HG03442 (cell line): Measurements from ENCODE around the gene CCDC33.

Experiments
- ATAC-seq: cut with Tn5 transposase; IDR thresholded peaks from one replicate; pipeline ENCODE4 v1.9.1; 2021; ENCODE audit warnings: mild to moderate bottlenecking, moderate library complexity; ENCODE audit not compliant: unreplicated experiment

The CCDC33 gene

DNA sequence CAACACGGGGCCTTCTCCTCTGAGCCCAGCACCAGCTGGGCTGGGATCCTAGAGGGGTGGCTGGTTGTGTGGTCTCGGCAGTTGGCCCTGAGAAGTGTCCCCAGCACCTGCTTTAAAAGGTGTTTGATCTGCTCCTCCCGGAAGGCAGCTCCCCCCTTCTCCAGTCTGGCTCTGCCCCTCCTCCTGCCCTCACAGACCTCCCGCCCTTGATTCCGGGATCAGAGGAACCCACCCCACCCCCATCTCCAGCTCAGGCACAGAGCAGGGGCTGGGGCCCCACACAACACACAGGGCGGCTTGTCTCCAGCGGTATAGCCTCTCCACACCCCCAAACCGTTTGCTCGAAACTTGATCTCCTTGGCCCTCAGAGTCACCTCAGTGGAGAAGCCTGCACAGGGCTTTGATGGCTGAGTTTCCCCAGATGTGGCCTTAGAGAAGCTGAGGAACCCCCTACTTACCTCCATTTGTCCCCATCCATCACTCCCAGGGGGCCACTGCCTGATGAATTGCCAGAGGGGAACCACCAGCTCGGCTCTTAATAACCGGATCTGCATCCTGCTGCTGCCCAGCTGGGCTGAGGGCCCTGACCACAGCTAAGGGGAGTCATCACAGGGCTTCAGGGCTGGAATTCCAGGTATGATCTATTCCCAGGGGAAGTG lies 27.1 kb upstream of the CCDC33 start:
- ATAC-seq, result no peak

DNA sequence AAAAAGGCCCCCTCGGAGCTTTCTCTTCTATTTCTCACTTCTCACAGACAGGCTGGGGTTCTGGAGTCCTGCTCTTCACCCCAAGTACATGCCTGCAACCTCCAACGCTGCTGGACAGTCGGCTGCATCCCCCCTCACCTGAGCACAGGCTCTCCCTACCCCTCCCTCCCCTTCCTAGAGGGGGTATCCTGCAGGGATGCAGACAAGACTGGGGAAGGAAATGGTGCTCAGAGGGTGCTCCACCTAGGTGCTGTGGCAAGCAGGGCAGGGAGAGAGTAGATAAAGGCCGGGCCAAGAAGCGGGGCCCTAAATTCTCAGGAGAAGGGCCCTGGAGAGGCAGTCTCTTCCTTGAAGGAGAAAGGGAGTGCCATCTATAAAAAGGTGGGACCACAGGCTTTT lies 26.6 kb upstream of the CCDC33 start:
- ATAC-seq, result no peak

DNA sequence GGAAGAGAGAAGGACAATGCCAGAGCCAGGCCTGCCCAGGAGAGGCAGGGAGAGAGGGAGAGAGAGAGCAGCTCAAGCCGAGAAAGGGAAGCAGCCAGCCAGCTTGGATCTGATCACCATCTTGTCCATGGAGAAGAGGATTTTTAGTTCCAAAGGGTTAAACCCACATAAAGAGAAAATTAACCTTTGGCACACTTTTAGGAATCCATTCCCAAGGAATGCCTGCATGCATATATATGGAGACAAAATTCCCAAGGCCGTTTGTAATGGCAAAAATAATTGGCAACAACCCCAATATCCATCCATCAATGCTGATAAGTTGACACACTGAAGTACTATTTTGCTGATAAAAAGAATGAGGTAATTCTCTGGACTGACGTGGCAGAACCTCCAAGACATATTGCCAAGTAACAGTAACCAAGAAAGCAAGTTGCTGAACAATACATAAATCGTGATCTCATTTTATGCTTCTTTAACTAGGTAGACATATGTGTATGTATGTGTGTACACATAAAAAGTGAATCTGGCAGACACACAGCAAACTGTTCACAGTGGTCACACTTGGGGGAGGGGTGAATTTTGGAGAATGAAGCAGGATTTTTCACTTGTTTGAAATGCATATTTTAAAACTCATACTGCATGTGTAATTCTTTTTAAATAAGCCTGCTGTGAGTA lies 26.0 kb upstream of the CCDC33 start:
- no peak for ATAC-seq

DNA sequence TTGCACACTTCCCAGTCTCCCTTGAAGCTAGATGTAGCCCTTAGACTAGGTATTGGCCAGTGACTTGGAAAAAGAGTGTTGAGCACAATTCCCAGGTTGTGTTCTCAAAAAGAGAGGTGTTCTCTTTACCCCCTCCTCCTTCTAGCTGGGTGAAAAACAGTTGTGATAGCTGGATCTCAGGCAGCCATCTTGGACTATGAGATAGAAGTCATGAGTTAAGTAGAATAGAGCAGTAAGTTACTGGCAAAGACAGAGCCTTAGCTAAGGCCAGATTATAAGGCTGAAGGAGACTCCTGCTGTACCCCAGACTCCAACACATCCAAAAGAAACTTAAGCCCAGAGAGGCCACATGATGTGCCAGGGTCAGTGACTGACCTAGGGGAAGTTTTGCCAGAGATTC lies 25.4 kb upstream of the CCDC33 start:
- no peak for ATAC-seq

DNA sequence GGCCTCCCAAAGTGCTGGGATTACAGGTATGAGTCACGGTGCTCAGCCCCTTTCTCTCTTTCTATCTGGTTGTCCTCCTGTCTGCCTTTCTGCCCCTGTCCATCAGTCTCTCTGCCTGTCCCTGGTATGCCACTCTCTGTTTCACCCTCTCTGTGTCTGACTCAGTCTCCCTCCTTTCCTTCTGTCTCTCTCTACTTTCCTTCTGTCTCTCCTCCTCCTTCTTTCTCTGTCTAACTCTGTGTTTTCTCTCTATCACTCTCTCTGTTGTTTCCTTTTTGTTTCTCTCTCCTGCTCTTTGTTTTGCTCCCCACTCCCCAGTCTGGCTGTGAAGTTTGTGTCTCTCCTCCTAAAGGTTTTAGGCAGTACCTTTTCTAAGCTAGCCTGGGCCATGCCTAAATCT lies 24.5 kb upstream of the CCDC33 start:
- no peak for ATAC-seq

DNA sequence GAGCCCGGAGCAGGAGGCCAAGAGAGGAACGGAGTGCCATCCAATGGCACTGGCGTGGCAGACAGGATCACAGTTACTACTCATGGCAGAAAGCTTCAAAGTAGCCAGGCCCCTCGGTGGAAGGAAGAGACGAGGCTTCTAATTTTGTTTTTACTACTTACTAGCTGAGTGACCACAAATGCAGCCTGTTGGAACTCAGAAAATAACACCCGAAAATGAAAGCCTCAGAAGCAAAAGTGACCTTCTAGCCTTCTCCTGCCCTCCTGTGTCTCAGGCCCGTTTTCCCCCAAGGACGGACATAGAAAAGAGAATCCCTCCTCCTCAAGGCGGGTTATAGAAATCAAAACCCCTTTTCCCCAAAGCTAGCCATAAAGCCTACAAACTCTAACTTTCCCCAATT lies 23.6 kb upstream of the CCDC33 start:
- no peak for ATAC-seq

DNA sequence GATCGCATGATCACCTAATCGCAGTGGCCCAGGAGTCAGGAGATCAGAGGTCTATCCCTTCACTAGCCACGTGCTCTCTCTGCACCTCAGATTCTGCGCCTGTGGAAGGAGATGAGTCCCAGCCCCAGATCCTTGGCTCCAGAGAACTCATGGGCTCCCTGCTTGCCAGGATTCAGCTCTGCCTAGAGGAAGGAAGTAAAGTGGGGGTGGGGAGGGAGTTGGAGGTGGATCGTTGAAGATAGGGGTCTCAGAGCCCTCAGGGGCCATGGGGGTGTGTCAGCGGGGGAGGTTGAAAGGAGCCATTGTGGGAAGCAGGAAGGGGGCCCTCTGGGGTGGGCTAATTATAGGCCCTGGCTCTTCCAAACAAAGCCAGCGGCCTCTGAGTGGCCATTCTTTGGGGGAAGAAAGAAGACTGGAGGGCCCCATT lies 22.3 kb upstream of the CCDC33 start:
- ATAC-seq, result no peak

DNA sequence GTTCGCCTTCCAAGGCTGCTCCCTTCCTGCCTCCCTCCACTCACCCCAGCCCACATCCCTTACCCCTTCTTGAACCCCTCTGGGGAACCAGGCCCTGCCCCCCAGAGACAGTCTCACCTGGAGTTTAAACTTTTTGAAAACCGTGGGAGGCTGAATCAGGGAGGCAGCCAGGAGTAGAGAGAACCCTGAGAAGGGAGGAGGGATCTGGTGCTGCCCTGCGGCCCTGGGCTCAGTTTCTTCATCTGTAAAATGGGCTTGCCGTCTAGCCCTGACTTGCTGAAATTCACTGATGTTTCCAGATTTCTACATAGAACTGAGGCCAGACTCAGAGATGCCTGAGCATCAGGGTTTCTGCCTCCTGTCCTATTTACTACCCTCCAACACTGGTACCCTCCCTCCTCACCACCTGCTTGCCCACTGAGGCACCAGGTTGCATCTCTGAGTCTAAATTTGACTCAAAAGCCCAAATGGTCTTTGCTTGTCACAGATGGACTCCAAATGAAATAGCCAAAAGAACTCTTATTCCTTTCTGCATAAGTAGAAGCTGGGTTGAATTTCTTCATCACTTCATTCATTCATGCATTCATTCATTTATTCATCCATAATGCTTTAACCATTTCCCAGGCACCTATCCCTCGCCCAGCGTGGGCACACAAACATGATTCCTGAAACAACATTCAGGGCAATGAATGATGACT lies 21.7 kb upstream of the CCDC33 start:
- no peak for ATAC-seq

DNA sequence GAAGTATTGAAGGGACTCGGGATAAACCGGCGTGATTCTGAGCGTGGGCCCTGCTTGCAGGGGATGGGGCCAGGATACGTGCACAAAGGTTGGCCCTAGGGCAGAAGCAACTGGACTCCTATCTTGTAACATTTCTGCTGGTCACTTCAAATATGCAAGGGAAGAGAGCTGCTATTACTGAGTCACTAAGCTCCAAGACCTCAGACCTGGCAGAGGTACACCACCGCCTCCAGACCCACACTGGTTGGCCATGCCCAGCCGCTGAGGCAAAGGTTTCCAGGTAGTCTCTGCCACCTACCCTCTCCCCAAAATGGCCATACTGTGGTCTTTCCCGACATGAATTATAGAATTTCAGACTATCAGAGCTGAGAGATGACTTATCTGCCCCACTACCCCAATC lies 20.2 kb upstream of the CCDC33 start:
- no peak for ATAC-seq

DNA sequence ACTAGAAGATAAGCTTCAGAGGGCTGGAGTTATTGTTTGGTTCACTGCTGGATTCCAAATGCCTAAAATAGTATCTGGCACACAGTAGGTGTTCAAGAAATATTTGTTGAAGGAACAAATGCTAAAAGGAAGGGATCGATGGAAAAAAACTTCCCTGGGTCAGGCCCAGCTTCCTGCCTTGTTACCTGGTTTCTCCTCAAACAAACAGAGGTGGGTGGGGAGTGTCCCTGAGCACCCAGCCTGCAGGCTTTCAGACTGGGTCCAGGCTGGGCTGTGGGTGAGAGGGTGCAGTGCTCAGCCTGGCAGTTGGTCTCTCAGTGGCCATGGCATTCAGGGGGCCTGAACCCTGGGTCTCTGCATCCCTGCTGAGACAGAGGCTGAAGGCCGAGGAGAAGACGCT lies 19.2 kb upstream of the CCDC33 start:
- no peak for ATAC-seq

DNA sequence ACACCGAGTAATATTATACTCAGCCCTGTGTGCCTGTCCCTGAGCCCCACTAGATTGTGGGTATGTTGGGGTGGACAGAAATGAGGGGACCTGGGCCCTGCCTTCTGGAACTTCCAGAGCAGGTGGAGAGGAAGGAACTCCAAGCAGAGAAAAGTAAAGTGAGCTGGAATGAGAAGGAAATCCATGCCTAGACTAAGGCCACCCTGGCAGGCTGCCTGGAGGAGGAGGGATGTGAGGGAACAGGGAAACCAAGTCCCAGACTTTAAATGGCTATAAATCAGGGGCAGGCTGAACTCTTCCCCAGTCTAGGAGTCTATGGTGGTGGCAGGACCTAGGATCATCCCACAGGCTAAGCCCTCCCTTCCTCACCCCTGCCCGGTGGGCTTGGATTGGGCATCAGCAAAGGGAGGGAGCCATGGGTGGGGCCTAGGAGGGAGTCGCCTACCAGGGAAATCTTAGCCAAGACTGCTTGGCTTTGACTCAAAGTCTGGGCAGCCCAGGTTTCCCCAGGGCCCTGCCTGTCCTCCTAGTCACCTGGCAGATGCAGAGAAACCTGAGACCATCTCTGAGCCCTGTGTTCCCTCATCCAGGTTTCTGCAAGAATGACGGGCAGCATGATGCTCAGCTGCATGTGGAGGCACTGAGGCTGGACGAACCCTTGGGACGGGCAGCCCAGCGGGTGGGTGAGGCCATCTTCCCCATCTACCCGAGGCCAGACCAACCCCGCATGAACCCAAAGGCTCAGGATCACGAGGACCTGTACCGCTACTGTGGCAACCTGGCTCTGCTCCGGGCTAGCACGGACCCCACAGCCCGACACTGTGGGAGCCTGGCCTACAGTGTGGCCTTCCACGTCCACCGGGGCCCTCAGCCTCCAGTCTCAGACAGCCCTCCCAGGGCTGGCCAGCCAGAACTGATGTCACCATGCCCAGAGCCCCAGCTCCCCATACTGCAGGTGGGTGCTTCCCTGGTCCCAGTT lies 17.9 kb upstream of the CCDC33 start:
- ATAC-seq, result no peak

DNA sequence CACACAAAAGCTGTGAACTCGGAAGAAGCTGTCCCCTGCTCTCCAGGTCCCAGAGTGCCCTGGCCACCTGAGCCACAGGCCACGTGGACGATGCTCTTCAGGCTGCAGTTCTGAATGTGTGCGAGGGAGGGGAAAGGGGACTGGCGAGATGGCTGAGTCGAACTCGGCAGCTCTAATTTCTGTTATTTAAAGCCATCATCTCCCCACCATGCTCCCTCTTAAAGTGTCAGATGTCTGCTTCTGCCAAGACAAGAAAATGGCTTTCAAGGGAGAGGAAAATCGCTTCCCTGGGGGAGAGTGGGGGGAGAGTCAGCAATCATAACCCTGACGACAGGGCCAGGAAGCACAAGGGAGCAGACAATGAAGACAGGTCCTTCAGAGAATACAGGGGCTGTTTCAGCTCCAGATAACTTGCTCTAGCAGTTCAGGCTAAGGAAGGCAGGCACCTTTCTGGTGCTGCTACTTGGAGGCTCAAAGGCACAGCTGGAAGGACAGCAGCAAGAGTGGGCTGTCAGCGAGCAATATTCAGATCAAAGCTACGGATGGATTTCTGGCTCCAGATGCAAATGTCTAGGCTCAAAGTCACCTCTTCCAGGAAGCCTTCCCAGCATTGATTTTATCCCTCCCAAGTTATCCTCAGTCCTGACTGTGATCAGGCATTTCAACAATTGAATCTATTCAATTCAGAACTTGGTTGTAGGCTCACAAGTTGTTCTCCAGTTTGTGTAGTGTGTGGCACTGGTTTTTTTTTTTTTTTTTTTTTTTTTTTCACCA lies 15.5 kb upstream of the CCDC33 start:
- ATAC-seq, result no peak

DNA sequence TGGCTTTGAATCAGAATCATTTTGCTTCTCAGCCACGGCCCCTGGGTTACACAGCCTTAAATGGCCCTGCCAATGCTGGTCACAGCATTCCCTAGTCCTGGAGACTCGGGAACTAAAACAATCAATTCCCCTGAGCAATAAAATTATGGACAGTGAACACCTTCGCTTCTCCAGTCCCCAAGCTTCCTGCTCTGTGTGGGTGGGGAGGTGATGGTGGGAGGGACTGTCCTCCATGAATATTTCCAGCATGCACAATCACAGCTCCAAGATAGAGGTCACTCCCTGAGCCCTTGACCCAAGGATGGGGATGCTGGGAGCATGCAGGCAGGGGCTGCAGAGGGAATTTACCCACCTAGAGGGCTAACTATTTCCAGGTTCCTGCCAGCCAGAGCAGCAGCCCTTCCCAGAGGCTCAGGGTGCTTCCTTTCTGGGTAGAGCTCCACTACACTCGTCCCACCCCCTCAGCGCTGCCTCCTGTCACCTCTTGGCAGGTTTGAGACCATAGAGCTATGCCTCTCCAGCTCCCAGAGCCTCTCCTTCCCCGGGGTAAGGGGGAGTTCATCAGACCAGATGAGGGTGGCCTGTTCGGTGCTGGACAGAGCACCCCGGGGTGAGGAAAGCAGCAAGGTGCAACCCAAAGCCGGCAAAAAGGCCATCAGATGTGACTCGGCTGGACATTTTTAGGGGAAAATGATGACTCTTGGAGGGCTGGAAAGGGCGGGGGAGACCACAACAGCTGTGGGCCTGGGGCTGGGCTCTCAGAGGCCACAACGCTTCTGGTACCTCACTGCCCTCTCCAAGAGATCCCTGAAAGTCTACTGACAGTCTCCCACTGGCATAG lies 14.5 kb upstream of the CCDC33 start:
- ATAC-seq, result no peak

DNA sequence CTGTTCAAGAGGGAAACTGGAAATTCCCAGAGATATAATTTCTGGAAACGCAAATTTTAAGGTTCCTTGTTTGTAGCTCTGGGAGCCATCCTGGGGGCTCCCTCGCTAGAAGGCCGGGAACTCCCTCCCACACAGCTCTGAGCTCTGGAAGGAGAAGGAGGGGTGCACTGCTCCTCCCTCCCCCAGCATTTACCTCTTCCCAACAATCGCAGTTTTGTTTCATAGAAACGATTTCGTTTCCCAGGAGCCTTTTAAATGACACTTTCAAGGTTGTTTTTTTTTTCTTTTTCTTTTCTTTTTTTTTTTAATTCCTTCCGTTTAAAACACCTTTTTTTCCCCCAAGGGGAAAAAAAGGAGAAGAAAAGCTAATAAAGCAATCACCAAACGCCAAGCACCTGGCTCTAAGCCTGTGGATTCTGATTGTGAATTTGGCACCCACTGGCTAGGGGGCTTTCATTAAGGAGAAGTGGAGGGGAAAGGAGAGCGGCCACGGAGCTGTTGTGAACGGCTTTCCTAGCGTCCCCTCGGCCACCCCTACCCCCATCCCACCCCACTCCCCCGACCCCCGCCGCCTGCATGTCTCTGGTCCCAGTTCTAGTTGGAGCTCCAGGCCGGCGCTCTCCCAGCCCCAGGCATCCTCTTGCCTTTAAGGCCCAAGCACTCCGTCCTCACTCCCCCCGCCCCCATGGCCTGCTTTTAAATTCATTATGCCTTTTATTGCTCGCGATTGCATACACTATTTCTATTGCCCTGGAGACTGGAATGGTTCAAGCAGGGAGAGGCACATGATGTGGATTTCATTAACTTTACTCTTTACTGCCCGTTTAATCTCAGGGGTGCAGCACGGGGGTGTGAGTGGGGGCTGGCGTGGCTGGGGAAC lies 13.6 kb upstream of the CCDC33 start:
- no peak for ATAC-seq

DNA sequence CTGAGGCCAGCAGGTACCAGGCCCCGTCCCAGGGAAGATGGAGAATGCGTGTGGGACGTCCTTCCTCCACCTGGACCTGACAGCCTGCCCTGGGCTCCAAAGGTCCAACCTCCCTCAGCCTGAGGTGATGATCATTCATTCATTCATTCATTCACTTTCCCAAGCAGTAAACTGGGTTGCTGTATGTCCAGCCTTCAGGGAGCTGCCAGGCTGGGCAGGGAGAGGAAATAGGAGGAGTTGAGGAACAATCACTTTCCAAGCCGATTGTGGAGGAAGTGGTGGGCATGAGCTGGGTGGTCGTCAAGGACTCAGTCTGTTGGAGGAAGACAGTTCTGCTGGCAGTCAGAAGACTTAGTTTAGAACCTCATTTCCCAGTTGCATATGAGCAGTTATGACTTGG lies 10.2 kb upstream of the CCDC33 start:
- ATAC-seq, result no peak

DNA sequence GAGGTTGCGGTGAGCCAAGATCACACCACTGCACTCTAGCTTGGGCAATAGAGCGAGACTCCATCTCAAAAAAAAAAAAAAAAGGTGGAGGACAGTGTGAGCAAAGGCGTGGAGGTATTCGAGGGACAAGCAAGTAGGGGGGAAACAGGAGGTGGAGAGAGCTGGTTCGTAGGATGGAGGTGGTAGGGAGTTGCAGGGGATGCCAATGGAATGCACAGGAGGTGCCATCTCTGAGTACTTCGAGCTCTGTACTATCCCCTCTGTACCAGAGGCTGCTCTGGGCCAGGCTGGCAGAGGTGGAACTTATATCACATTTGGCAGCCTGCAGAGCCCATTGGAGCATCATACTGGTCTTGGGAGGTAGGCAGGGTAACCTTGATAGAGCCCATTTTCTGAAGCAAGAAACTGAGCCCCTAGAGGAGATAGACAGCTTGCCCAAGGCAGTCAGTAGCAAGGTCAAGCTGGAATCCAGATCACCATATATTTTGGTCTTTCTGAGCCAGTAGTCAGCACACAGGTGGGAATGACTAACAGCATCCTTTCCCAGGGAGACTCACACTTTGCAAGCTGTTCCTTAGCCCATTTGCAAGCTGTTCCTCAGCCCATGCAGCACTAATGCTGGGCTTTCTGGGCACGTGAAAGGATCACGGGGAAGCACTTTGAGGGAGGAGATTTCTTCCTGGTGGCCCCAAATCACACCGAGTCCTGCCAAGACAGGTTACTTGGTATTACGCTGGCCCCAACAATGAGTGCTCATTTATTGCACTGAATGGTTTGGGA lies 9.2 kb upstream of the CCDC33 start:
- no peak for ATAC-seq

DNA sequence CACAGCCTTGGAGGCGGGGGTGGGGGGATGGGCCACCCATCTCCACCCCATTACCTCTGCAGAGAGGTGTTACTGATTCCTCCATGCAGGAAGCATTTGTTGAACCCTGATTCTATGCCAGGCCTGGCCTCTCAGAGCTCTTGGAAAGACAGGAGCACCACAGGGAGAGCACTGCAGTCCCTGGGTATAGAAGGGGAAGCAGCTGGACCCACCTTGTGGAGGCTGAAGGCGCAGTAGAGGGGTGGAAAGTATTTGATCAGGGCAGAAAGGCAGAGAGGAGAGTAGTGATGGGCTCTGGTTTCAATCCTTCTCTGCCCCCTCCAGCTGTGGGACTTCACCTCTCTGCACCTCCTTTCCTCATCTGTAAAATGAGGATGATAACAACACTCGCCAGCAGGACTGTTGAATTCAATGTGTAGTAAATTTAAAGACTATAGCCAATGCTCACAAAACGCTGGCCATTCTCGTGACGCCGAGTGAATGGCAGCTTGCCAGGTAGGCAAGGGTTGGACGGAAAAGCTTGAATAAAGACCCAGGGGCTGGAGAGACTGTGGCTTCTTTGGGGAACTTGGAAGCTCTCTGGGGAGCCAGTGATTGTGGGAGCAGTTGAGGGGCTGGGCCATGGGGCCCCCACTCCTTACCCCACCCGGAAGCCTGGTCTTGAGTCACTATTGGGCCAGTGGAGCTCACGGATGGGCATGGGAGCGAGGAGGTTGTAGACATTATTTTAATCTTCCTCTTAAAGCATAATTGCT lies 8.0 kb upstream of the CCDC33 start:
- ATAC-seq, result no peak
